Calu3 (cell line): Measurements from ENCODE around the gene C20orf204. TPM values are rescaled to one million over a fixed set of nuclear protein-coding genes. Genes with fewer than 3 reads are reported as not detected.

Source experiments
- BruUV-seq: library from RNA; stranded (reverse); fragments of 400-500 nt; replicated peaks from 2 replicates; lab custom pipeline; 2021; lab: Mats Ljungman, UMichigan
- CTCF ChIA-PET: fragments of 300-600 bp; sonication (Branson Sonifier 250); formaldehyde crosslinking; loops from one replicate; lab custom pipeline; 2022; ENCODE audit warnings: antibody characterized with exemption; lab: Charles Lee
- DNase-seq: peaks from one replicate; pipeline ENCODE4 v3.0.0; 2022
- H3K27ac Mint-ChIP-seq: one replicate; pipeline ENCODE4 v1.8.0; 2022; ENCODE audit warnings: mixed read lengths; ENCODE audit not compliant: unreplicated experiment
- H3K27me3 Mint-ChIP-seq: one replicate; pipeline ENCODE4 v1.8.0; 2022; ENCODE audit warnings: mixed read lengths; ENCODE audit not compliant: unreplicated experiment
- H3K36me3 Mint-ChIP-seq: one replicate; pipeline ENCODE4 v1.8.0; 2022; ENCODE audit warnings: mild to moderate bottlenecking, moderate library complexity, mixed read lengths; ENCODE audit not compliant: insufficient read depth, unreplicated experiment
- H3K4me1 Mint-ChIP-seq: one replicate; pipeline ENCODE4 v1.8.0; 2022; ENCODE audit warnings: mild to moderate bottlenecking, low read depth, mixed read lengths; ENCODE audit not compliant: unreplicated experiment
- H3K4me3 Mint-ChIP-seq: one replicate; pipeline ENCODE4 v1.8.0; 2022; ENCODE audit warnings: mild to moderate bottlenecking, low read depth, moderate library complexity, mixed read lengths; ENCODE audit not compliant: unreplicated experiment
- H3K9me3 Mint-ChIP-seq: one replicate; pipeline ENCODE4 v1.8.0; 2022; ENCODE audit warnings: low read depth, mixed read lengths; ENCODE audit not compliant: unreplicated experiment
- CTCF ChIP-seq: fragments of 200-600 bp; IDR thresholded peaks from one replicate; pipeline ENCODE4 v1.8.0; 2022; ENCODE audit warnings: antibody characterized with exemption; ENCODE audit not compliant: unreplicated experiment
- intact Hi-C: fragments of 100-400 bp; cut with micrococcal nuclease; formaldehyde crosslinking; loops from one replicate; pipeline ENCODE4 v1.10.0; 2022; ENCODE audit not compliant: unreplicated experiment
- total RNA-seq: library from RNA; stranded (reverse); gene quantifications from 2 replicates; pipeline ENCODE4 v1.2.3, GENCODE V29; 2022

The C20orf204 gene
- total RNA-seq, 1 experiment from 2014 or later = 5.0 TPM

- H3K27ac Mint-ChIP-seq = peak overlapping the region; percentile 7
- BruUV-seq = no TSS peak
- H3K27me3 Mint-ChIP-seq = peaks cover 39% of the 10 kb centered on the region
- peaks cover 30% of the 10 kb centered on the region for H3K36me3 Mint-ChIP-seq
- peak overlapping the region; percentile 82 for H3K4me3 Mint-ChIP-seq
- DNase-seq = no peak
- intact Hi-C loops = no loop called here
- no peak for TF ChIP-seq CTCF
- CTCF ChIA-PET = interaction anchor here (0.6 to 1.2 kb wide), 2 partner anchors 10 to 1843 kb away, joined by 5 to 7 read pairs; no protein-coding TSS in a partner anchor
- H3K4me1 Mint-ChIP-seq = peaks cover 32% of the 10 kb centered on the region
- no peaks in the 10 kb centered on the region for H3K9me3 Mint-ChIP-seq
These were observed 42.9 kb downstream of the C20orf204 start for GRCh38 chr20:64078934-64079272.

DNA sequence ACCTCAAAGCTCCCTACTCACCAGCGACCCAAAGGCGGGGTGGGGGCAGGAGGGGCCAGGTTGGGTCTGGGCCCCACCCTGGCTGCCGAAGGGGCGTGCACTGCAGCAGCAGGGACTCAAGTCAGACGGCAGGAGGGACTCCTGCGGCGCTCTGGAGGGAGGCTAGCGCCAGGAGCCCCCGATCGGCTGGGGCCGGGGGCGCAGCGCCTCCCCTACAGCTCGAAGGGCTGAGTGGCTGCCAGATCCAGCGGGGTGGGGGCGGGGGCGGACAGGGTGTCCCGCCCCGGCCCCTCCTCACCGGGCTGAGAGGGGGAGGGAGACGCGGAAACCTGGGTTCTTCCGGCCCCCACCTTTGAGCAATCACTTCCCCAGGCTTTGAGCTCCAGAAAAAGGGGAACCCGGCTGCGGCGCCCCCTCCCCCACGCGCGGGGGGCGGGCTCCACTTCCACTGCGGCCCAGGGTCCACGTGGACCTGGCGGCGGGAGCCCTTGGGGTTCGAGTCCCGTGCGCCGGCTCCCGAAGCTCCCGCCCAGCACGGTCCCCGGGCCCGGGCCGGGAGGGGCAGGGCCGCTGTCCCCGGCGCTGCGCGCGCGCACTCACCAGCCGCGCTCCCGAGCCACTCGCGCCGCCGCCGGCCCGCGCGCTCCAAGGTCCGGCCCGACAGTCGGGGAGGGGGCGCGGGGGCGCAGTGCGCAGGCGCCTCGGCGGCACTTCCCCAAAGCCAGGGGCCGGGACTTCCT, 43.5 kb downstream of the C20orf204 start, which contains the start of gene RGS19:
Gene RGS19, minus strand, starts transcription at position 246 of the 740 bp plus-strand sequence. CDS start 2,632 bp downstream, outside the sequence.
- H3K4me3 Mint-ChIP-seq = peak within 1 kb of the TSS; percentile 82
- no peaks in the 10 kb centered on the region for H3K9me3 Mint-ChIP-seq
- CTCF ChIA-PET = interaction anchor here (0.6 to 1.2 kb wide), 4 partner anchors 10 to 1843 kb away, joined by 3 to 7 read pairs (median 4); no protein-coding TSS in a partner anchor
- peaks cover 35% of the 10 kb centered on the region for H3K36me3 Mint-ChIP-seq
- no peak for TF ChIP-seq CTCF
- peaks cover 32% of the 10 kb centered on the region for H3K4me1 Mint-ChIP-seq
- H3K27me3 Mint-ChIP-seq = peaks cover 44% of the 10 kb centered on the region
- peak within 1 kb of the TSS; percentile 68 for H3K27ac Mint-ChIP-seq
- intact Hi-C loops = loop anchor here (5.0 kb wide), 1 partner anchor 43 kb away; no protein-coding TSS in a partner anchor
- no TSS peak for BruUV-seq
- DNase-seq = peak; percentile 86

DNA sequence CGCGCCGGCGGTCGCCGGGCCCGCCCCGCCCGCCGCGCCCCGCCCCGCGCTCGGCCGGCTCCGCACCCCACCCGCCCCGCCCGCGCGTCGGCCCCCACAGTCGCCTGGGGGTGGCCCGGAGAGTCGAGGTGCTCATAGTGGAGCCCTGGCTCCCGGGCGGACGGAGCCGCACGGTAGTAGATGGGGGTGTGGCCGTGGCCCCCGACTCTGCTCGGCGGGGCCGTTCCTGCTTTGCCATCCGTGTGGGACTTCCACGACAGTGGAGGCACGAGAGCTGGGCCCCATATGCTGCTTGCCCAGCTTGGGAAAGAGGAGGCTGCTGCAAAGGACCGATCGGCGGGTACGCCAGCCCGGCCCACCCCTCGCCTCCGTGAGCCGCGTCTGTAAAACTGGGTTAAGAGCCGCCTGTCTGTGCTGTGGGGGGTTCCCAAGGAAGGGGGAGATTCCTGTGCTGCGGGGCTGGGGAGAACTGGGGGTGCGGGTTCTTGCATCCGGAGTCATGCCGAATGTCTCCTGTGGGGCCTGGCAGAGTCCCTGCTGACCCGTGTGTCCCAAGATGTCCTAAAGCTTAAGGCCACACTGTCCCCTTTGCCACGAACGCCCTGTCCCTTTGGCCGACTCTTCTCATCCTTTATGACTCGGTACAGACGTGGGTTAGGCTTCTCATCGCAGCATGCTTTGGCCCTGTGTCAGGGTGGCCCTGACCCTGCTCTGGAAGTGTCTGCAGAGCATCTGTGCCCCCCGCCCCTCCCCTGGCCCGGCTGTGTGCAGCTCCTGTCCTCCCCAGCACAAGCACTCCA, 44.2 kb downstream of the C20orf204 start, which contains the start of gene OPRL1:
Gene OPRL1, plus strand, starts transcription at position 70 of the 800 bp plus-strand sequence. CDS start 12,639 bp downstream, outside the sequence.
- peaks cover 52% of the 10 kb centered on the region for H3K27me3 Mint-ChIP-seq
- peaks cover 41% of the 10 kb centered on the region for H3K36me3 Mint-ChIP-seq
- DNase-seq = no peak
- peaks cover 32% of the 10 kb centered on the region for H3K4me1 Mint-ChIP-seq
- no TSS peak for BruUV-seq
- peak within 1 kb of the TSS; percentile 68 for H3K27ac Mint-ChIP-seq
- CTCF ChIA-PET = interaction anchor here (0.7 to 1.2 kb wide), 3 partner anchors 11 to 40 kb away, joined by 3 to 5 read pairs (median 3); no protein-coding TSS in a partner anchor
- no peak for TF ChIP-seq CTCF
- H3K9me3 Mint-ChIP-seq = no peaks in the 10 kb centered on the region
- intact Hi-C loops = loop anchor here (5.0 kb wide), 1 partner anchor 42 kb away; no protein-coding TSS in a partner anchor
- H3K4me3 Mint-ChIP-seq = peak within 1 kb of the TSS; percentile 82
